NCI-H510A treated with DMSO at 0.1 percent for 48 hours (cell line): ENCODE data around the gene KLF3.

ENCODE experiments used
- DNase-seq: peaks from one replicate; lab custom pipeline; 2025; lab: John Stamatoyannopoulos, UW

Gene KLF3

DNA sequence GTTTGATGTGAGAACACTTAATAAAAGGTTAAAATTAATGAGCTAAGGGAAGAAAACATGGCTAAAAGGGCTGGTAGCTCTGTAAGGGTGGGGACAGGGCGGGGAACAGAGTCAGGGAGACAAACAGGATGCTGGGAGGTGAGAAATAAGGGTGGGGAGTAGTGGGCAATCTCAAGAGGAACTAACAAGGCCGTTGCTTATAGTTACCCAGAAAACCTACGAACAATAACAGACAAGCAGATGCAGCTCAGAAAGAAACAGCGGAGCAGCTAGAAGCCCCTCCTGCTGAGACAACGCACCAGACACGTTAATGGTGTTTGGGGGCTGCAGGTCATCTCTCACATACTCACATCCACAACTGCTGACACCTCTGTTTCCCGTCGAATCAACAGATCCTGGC, 9.7 kb upstream of the KLF3 start:
- no peak for DNase-seq

- no peak for DNase-seq
These were observed 7.9 kb upstream of the KLF3 start for GRCh38 chr4:38656111-38656510.

DNA sequence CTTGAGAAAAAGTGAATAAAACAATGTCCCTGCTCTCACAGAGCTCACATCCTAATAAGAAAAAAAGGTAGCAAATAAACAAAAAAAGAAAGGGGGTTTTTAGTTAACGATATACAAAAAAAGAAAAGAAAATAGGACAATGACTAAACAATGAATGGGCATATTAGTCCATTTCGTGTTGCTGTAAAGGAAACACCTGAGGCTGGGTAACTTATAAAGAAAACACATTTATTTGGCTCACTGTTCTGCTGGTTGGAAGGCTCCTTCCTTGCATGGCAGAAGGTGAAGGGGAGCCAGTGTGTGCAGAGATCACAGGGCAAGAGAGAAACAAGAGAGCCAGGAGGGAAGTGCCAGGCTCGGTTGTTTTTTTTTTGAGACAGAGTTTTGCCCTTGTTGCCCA, 4.7 kb upstream of the KLF3 start:
- no peak for DNase-seq

GRCh38 chr4:38660838-38661237, 3.2 kb upstream of the KLF3 start:
- no peak for DNase-seq

- DNase-seq, result no peak
These were observed 2.6 kb upstream of the KLF3 start for GRCh38 chr4:38661371-38661770.

DNA sequence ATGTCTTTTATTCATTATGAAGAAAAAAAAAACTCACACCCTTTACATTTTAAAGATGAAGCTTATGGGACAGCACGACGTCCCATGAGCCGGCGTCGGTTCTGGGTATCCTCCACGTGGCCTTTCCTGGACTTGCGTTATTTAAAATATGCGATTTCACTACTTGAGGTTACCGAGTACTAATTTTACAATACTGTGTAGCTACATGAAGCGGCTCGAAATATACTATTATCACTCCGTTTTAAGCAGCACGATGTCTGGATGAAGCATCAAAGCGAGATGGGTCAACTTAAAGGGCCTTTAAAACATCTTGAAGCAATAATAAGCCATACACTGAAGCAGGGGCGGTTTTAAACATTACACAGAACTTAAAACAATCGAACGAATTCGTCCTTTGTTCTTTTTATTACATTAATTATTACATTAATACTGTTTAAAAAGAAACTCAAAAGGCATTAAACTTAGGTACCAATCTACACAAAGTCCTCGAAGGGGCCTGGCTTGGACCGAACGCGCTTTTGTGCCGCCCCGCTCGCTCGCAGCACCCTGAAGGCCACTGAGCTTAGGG, 1.4 kb upstream of the KLF3 start:
- no peak for DNase-seq

DNA sequence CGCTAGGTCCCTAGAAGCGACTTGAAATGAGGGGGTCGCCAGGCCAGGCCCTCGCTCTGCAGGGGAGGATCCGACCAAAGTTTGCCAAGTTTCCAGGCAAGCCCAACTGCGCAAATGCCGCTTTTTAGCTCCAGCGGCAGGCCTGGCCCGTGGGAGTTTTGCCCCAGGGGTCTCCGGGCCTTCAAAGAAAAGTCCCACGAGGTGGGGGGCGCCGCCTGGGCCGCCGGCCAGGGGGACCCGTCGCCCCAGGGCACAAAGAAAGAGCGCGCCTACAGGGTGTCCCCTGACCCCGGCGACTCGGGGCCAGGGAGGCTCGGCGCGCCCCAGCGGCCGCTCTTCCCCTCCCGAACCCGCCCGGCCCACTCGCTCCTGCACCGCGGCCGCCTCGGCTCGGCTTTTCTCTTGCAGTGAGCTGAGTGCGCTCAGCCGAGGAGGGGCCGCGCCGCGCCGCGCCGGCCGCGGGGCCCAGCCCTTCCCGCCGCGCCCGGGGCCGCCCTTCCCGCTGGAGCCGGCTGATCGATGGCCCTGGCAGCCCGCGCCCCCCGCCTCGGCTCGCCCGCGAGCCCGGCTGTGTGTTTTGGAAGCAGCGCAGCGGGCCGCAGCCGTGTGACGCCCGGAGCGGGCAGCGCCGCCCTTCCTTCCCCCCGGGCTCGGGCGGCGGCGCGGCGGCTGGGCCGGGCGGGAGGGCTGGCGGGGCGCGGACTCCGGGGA, 754 bp upstream of the KLF3 start:
- peak; percentile 66 for DNase-seq

- DNase-seq, result peak; percentile 46
These were observed 855 bp downstream of the KLF3 start for GRCh38 chr4:38664706-38665401.

- no peak for DNase-seq
These were observed 1.8 kb downstream of the KLF3 start for GRCh38 chr4:38665551-38666411.

GRCh38 chr4:38666766-38667084, 2.7 kb downstream of the KLF3 start:
- DNase-seq, result peak; percentile 50

DNA sequence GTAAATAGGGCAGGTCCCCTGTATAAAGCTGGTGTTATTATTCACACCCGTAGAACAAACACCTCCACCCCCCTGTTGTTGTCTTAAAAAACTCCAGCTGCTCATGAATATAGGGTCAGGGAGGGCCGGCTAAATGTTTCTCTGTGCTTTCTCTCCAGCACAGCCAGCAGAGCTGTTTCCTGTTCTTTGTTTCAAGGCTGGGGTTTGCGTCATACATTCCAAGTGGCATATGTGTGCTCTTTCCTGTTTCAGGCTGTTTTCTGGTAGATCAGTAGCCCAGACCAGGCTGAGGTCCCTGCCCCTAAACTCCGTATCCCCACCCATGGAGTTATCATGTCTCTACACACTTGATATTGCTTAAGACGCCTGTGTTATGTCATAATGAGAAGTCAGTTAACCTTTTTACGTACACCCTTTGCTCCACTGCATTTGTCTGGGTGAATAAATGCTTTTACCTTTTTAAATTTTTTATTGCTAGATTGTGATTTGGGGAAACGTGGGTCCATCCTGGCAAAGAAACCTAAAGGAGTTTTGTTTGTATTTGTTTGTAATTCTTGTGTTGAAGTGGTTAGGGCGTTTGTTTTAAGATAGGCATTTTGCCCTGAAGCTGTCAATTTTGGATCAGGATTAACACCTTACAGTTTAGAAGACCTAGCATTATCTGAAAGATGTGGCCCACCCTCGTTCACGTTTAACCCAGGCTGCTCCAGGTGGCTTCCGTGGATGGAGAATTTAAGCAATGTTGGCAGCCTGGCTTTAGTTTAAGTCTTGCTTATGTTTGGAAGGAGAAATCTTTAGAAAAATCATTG, 3.3 kb downstream of the KLF3 start:
- DNase-seq, result peak; percentile 68

- DNase-seq, result no peak
These were observed 4.4 kb downstream of the KLF3 start for GRCh38 chr4:38668203-38668971.

- DNase-seq, result no peak
These were observed 5.2 kb downstream of the KLF3 start for GRCh38 chr4:38669208-38669607.

DNA sequence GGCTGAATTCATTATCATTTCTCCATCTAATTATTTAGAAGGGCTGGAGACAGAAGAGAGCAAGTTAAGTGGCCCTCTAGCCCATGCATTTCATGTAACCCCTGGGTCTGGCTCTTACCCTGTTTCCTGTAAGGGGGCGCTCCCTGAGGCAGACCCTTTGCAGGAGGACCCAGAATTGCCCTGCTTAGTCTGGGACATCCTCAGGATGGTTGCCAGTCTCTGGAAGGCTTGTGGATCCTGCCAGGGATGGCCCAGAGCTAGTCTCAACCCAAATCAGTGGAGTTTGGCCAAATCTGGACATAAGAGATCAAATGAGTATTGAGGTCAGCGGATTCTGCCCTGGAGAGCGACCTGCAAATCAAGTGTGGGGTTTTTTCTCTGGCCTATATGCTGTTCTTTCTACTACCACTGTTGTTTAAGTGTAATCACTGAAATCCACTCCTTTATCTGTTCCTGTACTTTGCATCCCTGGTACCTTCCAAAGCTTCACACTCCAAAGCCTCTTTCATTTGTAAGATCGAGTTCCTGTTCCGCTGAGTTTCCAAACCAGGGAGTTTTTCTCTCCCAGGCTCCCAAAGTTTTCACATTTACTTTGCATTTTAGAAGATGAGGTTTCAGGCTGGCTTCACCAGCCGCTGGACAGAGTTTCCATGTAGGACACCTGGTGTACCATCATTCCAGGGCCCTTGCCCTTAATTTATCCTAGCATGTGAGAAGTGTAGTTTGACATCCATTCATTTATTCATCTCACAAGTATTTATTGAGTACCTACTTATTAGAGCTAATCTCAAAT, 6.3 kb downstream of the KLF3 start:
- DNase-seq, result no peak

GRCh38 chr4:38670939-38671591, 7.1 kb downstream of the KLF3 start:
- DNase-seq, result no peak

- no peak for DNase-seq
These were observed 7.6 kb downstream of the KLF3 start for GRCh38 chr4:38671592-38671940.

- no peak for DNase-seq
These were observed 8.0 kb downstream of the KLF3 start for GRCh38 chr4:38672074-38672396.

DNA sequence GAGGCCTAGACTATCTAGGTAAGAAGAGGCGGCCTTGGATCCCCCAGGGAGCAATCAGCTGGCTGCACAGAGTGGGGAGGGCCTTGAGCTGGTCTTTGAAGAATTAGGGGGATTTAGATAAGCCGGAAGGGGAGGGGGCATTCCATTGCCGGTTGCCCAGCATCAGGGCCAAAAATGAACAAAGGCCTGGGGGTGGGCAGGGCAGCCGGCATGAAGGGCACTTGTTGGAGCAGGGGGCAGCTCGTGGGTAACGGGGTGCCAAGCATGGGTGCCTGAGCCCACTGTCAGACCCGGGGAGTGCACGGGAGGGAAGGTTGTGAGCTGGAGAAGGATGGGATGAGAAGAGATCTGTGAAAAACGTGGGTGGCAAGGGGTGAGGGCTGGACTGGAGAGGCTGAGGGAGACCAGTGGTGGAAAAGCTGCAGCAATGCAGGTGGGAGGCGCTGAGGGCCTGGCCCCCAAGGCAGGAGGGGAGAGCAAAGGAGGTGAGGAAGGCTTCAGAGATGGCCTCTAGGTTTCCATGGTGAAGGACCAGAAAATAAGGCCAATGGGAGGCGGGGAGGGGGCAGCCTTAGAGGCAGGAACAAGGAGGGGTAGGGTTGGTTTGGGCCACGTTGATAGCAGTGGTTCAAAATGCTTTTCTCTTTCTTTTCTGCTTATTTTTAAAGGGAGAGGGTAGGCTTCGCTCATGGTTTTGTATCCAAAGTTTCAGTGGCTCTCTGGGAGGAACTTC, 8.6 kb downstream of the KLF3 start:
- DNase-seq, result no peak
